H1 (cell line): Measurements from ENCODE around the gene EPN2. TPM values are rescaled to one million over a fixed set of nuclear protein-coding genes. Genes with fewer than 3 reads are reported as not detected.

Experiments used
- CTCF ChIA-PET: fragments of 300-600 bp; sonication (Branson Sonifier 250); formaldehyde crosslinking; loops from one replicate; lab custom pipeline; 2021; ENCODE audit not compliant: partially characterized antibody; lab: Charles Lee
- POLR2A ChIA-PET: fragments of 300-600 bp; sonication (Branson Sonifier 250); formaldehyde crosslinking; loops from one replicate; lab custom pipeline; 2021; ENCODE audit warnings: inconsistent platforms; ENCODE audit not compliant: partially characterized antibody; lab: Charles Lee
- DNase-seq, 2 experiments: peaks; one replicate each; pipeline versions ENCODE4 v3.0.0 to v3.0.0-alpha.2; 2010 to 2022; ENCODE audit warnings: low spot score in 2 of 2, low read depth in 1 of 2, mixed read lengths in 1 of 2
- FAIRE-seq: peaks from 2 replicates; lab custom pipeline; 2011; peaks lifted over from hg19 to GRCh38; lab: Jason Lieb, UNC
- H2AFZ ChIP-seq: 2 replicates; pipeline ENCODE4 v1.8.1; 2012; ENCODE audit warnings: low read length, inconsistent platforms
- H2AK5ac ChIP-seq: 2 replicates; pipeline ENCODE4 v1.6.1; 2013; ENCODE audit warnings: low read depth, low read length
- H2BK120ac ChIP-seq: replicated peaks from 2 replicates; pipeline ENCODE3; 2013; ENCODE audit warnings: low read depth, low read length, inconsistent platforms
- H2BK12ac ChIP-seq: 2 replicates; pipeline ENCODE4 v1.6.1; 2013; ENCODE audit warnings: low read depth, low read length
- H2BK15ac ChIP-seq: 2 replicates; pipeline ENCODE4 v1.6.1; 2013; ENCODE audit warnings: low read length
- H2BK20ac ChIP-seq: 2 replicates; pipeline ENCODE4 v1.6.1; 2013; ENCODE audit warnings: low read length
- H2BK5ac ChIP-seq: 2 replicates; pipeline ENCODE4 v1.6.1; 2013; ENCODE audit warnings: low read depth, low read length
- H3K14ac ChIP-seq: 2 replicates; pipeline ENCODE4 v1.6.1; 2013; ENCODE audit warnings: inconsistent platforms; ENCODE audit not compliant: insufficient read length
- H3K18ac ChIP-seq: 2 replicates; pipeline ENCODE4 v1.6.1; 2013; ENCODE audit warnings: low read length; ENCODE audit errors: extremely low read depth
- H3K23ac ChIP-seq: 2 replicates; pipeline ENCODE4 v1.6.1; 2013; ENCODE audit warnings: inconsistent platforms; ENCODE audit not compliant: insufficient read length
- H3K23me2 ChIP-seq: 2 replicates; pipeline ENCODE4 v1.6.1; 2013; ENCODE audit warnings: low read depth, low read length
- H3K27ac ChIP-seq: 2 replicates; pipeline ENCODE4 v1.6.1; 2011; ENCODE audit warnings: low read depth, low read length, inconsistent platforms
- H3K27me3 ChIP-seq, 4 experiments: replicated peaks in 1 of 4; 1 replicate in 1 of 4; 2 replicates in 3 of 4; pipeline versions ENCODE4 v1.6.1 to v1.8.1; 2011 to 2013; ENCODE audit warnings: low read length in 3 of 4, mild to moderate bottlenecking in 3 of 4, inconsistent platforms in 2 of 4, mixed read lengths in 2 of 4, moderate library complexity in 1 of 4; ENCODE audit not compliant: control insufficient read depth in 3 of 4, insufficient read depth in 3 of 4; ENCODE audit errors: extremely low read depth in 1 of 4
- H3K36me3 ChIP-seq, 4 experiments: 2 replicates each; pipeline versions ENCODE4 v1.6.1 to v1.8.1; 2011 to 2013; ENCODE audit warnings: mild to moderate bottlenecking in 4 of 4, low read length in 3 of 4, moderate library complexity in 2 of 4, control low read depth in 1 of 4, inconsistent platforms in 1 of 4; ENCODE audit not compliant: insufficient read depth in 4 of 4, control insufficient read depth in 2 of 4
- H3K4ac ChIP-seq: replicated peaks from 2 replicates; pipeline ENCODE3; 2013; ENCODE audit warnings: low read length, low read depth, mixed read lengths, inconsistent platforms; ENCODE audit not compliant: insufficient read length
- H3K4me1 ChIP-seq, 4 experiments: replicated peaks in 1 of 4; 1 replicate in 1 of 4; 2 replicates in 3 of 4; pipeline versions ENCODE4 v1.6.1 to v1.8.1; 2011 to 2013; ENCODE audit warnings: low read length in 3 of 4, inconsistent platforms in 2 of 4, mixed read lengths in 1 of 4; ENCODE audit not compliant: insufficient read depth in 4 of 4, control insufficient read depth in 3 of 4
- H3K4me2 ChIP-seq, 2 experiments: 2 replicates each; pipeline versions ENCODE4 v1.6.1 to v1.8.1; 2011 to 2013; ENCODE audit warnings: low read depth in 2 of 2, low read length in 2 of 2, control low read depth in 1 of 2, inconsistent platforms in 1 of 2, mild to moderate bottlenecking in 1 of 2; ENCODE audit not compliant: insufficient read depth in 1 of 2
- H3K4me3 ChIP-seq, 4 experiments: fragments of 200-600, 300-600 bp in 1 of 4; sonication (generic), shearing (Covaris generic), sonication (Bioruptor Twin) in 1 of 4; 2 replicates each; pipeline versions ENCODE4 v1.5.1 to v1.8.1; 2011 to 2016; ENCODE audit warnings: low read length in 4 of 4, low read depth in 3 of 4, control low read depth in 2 of 4, inconsistent platforms in 2 of 4, mild to moderate bottlenecking in 2 of 4, mixed read lengths in 1 of 4, moderate library complexity in 1 of 4; ENCODE audit not compliant: insufficient read depth in 2 of 4; ENCODE audit errors: extremely low read depth in 1 of 4
- H3K56ac ChIP-seq: replicated peaks from 2 replicates; pipeline ENCODE3; 2013; ENCODE audit warnings: low read depth, mild to moderate bottlenecking, mixed read lengths, low read length, inconsistent platforms; ENCODE audit not compliant: insufficient read length
- H3K79me1 ChIP-seq: 2 replicates; pipeline ENCODE4 v1.6.1; 2013; ENCODE audit warnings: low read depth, low read length, control low read depth
- H3K79me2 ChIP-seq, 2 experiments: 2 replicates each; pipeline versions ENCODE4 v1.6.1 to v1.8.1; 2012 to 2013; ENCODE audit warnings: low read length in 2 of 2, mild to moderate bottlenecking in 2 of 2, inconsistent platforms in 1 of 2; ENCODE audit not compliant: insufficient read depth in 2 of 2, control insufficient read depth in 1 of 2
- H3K9ac ChIP-seq, 4 experiments: replicated peaks in 1 of 4; 1 replicate in 1 of 4; 2 replicates in 3 of 4; pipeline versions ENCODE4 v1.6.1 to v1.8.1; 2011 to 2013; ENCODE audit warnings: low read depth in 3 of 4, low read length in 3 of 4, control low read depth in 2 of 4, mild to moderate bottlenecking in 2 of 4, moderate library complexity in 2 of 4, inconsistent platforms in 1 of 4; ENCODE audit errors: extremely low read depth in 1 of 4
- H3K9me3 ChIP-seq, 2 experiments: 2 replicates each; pipeline versions ENCODE4 v1.6.1 to v1.8.1; 2012 to 2013; ENCODE audit warnings: mild to moderate bottlenecking in 2 of 2, moderate library complexity in 2 of 2, control low read depth in 1 of 2, inconsistent platforms in 1 of 2, low read depth in 1 of 2, low read length in 1 of 2, mixed read lengths in 1 of 2; ENCODE audit not compliant: insufficient read depth in 2 of 2
- H4K20me1 ChIP-seq, 2 experiments: replicated peaks in 1 of 2; 2 replicates each; pipeline versions ENCODE3 to v1.8.1; 2011 to 2013; ENCODE audit warnings: inconsistent platforms in 2 of 2, low read length in 2 of 2, mild to moderate bottlenecking in 1 of 2; ENCODE audit not compliant: insufficient read depth in 2 of 2, control insufficient read depth in 1 of 2
- H4K5ac ChIP-seq: 2 replicates; pipeline ENCODE4 v1.6.1; 2013; ENCODE audit warnings: low read length, low read depth, mixed read lengths, inconsistent platforms; ENCODE audit not compliant: insufficient read length
- H4K8ac ChIP-seq: 2 replicates; pipeline ENCODE4 v1.8.0; 2013; ENCODE audit warnings: mild to moderate bottlenecking, moderate library complexity, low read length, inconsistent platforms; ENCODE audit not compliant: insufficient read depth; ENCODE audit errors: extremely low read depth
- H4K91ac ChIP-seq: replicated peaks from 2 replicates; pipeline ENCODE3; 2013; ENCODE audit warnings: low read length, mixed read lengths, inconsistent platforms; ENCODE audit not compliant: insufficient read length
- BACH1 ChIP-seq: IDR thresholded peaks from 2 replicates; pipeline ENCODE4 v1.6.1; 2012; ENCODE audit warnings: low read length, improper control_type of control experiment
- CBX8 ChIP-seq: fragments of 300-800, 300-1000 bp; sonication (generic); IDR thresholded peaks from 2 replicates; pipeline ENCODE4 v1.7.1; 2016; ENCODE audit warnings: low read depth, low read length, borderline replicate concordance
- HDAC2 ChIP-seq, 2 experiments: fragments of 300-600 bp in 1 of 2; sonication (generic) in 1 of 2; IDR thresholded peaks; 2 replicates each; pipeline ENCODE4 v1.6.1; 2011 to 2012; ENCODE audit warnings: low read depth in 2 of 2, low read length in 2 of 2, mild to moderate bottlenecking in 2 of 2, moderate library complexity in 2 of 2, borderline replicate concordance in 1 of 2, inconsistent platforms in 1 of 2
- HDAC6 ChIP-seq: IDR thresholded peaks from one replicate; pipeline ENCODE4 v1.7.1; 2012; ENCODE audit warnings: low read depth, mild to moderate bottlenecking, inconsistent platforms, low read length, moderate library complexity
- MAX ChIP-seq: IDR thresholded peaks from 2 replicates; pipeline ENCODE4 v1.6.1; 2012; ENCODE audit warnings: inconsistent platforms
- NANOG ChIP-seq: IDR thresholded peaks from 2 replicates; pipeline ENCODE4 v1.6.1; 2011; ENCODE audit warnings: low read length, low read depth, mild to moderate bottlenecking, inconsistent platforms; ENCODE audit not compliant: insufficient read depth, poor library complexity, severe bottlenecking
- POLR2A ChIP-seq, 2 experiments: IDR thresholded peaks; 1 replicate in 1 of 2; 2 replicates in 1 of 2; pipeline ENCODE4 v1.6.1; 2011; ENCODE audit warnings: low read depth in 2 of 2, low read length in 2 of 2, mild to moderate bottlenecking in 2 of 2; ENCODE audit errors: control extremely low read depth in 1 of 2
- RXRA ChIP-seq: IDR thresholded peaks from 2 replicates; pipeline ENCODE4 v1.6.1; 2011; ENCODE audit warnings: low read depth, mild to moderate bottlenecking, low read length, moderate library complexity; ENCODE audit not compliant: insufficient read depth
- SAP30 ChIP-seq: fragments of 300-600 bp; sonication (generic); IDR thresholded peaks from 2 replicates; pipeline ENCODE4 v1.7.1; 2012; ENCODE audit warnings: low read length, moderate library complexity, mild to moderate bottlenecking, inconsistent platforms; ENCODE audit not compliant: insufficient read depth, insufficient replicate concordance
- SP1 ChIP-seq: IDR thresholded peaks from 2 replicates; pipeline ENCODE4 v1.6.1; 2011; ENCODE audit warnings: low read depth, low read length
- SUZ12 ChIP-seq: fragments of 200-600 bp; sonication (generic); IDR thresholded peaks from 2 replicates; pipeline ENCODE4 v1.6.1; 2012; ENCODE audit warnings: mild to moderate bottlenecking, inconsistent platforms, low read length, moderate library complexity, mixed read lengths
- WGBS, 2 experiments: shearing (Covaris generic) in 1 of 2; methylation state at CpG; one replicate each; pipeline versions ENCODE4 v1.1.6 to v1.1.7; 2013 to 2015; ENCODE audit warnings: low lambda C conversion rate in 2 of 2, mixed read lengths in 2 of 2, inconsistent platforms in 1 of 2, low coverage in 1 of 2, missing lambda C conversion rate in 1 of 2; ENCODE audit not compliant: insufficient replicate concordance in 2 of 2, insufficient coverage in 1 of 2, insufficient read length in 1 of 2; ENCODE audit errors: extremely low coverage in 1 of 2, missing lambda C conversion rate in 1 of 2; 5-methylcytosine and 5-hydroxymethylcytosine counted together
- polyA plus RNA-seq, 7 experiments: library from polyadenylated mRNA; depleted of rRNA in 3 of 7; stranded (reverse) in 5 of 7; unstranded in 2 of 7; fragments of >200 nt in 5 of 7; fragments of 200-250 nt in 2 of 7; gene quantifications; 1 replicate in 5 of 7; 2 replicates in 1 of 7; 4 replicates in 1 of 7; pipeline versions ENCODE4 v1.2.1 to v1.2.3, GENCODE V29; 2011 to 2013; ENCODE audit warnings: missing spikeins in 2 of 7, mixed read lengths in 2 of 7
- total RNA-seq: library from RNA; stranded (reverse); fragmentation: NEBNext Ultra II Directional; extraction: Animal tissue kit (Norgen Biotek cat#: 25700); gene quantifications from 2 replicates; pipeline ENCODE4 v1.2.1, GENCODE V29; 2021
- TF ChIP-seq, protein P1 (sequence below): IDR thresholded peaks from 2 replicates; pipeline ENCODE4 v1.6.1; 2012; ENCODE audit warnings: low read length, inconsistent platforms

The EPN2 gene
- total and polyA plus RNA-seq, 2 of the 8 experiments (the other 6 are each of a cell fraction or from before 2014, with no cell fraction given): 28.7 to 55.8 TPM

DNA sequence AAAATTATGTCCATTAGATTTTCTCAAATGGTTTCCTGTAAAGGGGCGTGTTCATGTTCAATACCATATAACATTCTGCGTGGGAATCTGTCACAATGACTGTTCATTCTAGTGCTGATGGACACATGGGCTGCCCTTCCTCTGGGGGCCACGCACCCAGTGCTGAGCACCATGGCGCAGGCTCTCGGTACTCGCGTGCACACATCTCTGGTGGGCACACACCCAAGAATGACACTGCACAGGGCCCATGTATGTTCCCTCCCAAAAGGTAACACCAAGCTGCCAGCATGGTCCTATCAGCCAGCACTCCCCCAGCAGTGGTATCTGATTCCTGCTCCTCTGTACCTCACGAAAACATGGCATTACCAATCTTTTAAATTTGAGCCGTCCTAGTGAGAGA, 111.6 kb downstream of the EPN2 start:
- FAIRE-seq (no peak), DNase-seq (no peak)
- Histone ChIP-seq H4K5ac (no peak overlapping the region), H3K4me3 (no peak overlapping the region), H3K23me2 (no peaks in the 10 kb centered on the region), H3K4me1 (peaks cover 0 to 2% (median 0%) of the 10 kb centered on the region in 4 experiments; a peak in 1 of 7 replicates), H2AFZ (no peak overlapping the region), H2BK12ac (no peak overlapping the region), H4K8ac (no peak overlapping the region), H2BK15ac (no peak overlapping the region), H3K79me2 (no peaks in the 10 kb centered on the region), H3K4ac (no peak overlapping the region), H3K23ac (no peak overlapping the region), H3K9ac (no peak overlapping the region), H2BK120ac (no peak overlapping the region), H4K20me1 (peaks cover 0 to 1% of the 10 kb centered on the region in 2 experiments), H3K18ac (no peak overlapping the region; the same call in 1 of the 2 replicates), H2BK5ac (no peak overlapping the region), H3K9me3 (no peaks in the 10 kb centered on the region), H3K79me1 (no peaks in the 10 kb centered on the region), H4K91ac (no peak overlapping the region), H3K36me3 (peaks cover 0 to 5% (median 2%) of the 10 kb centered on the region in 4 experiments; a peak in 2 of 8 replicates), H3K27me3 (no peaks in the 10 kb centered on the region), H3K14ac (no peak overlapping the region), H2BK20ac (no peak overlapping the region), H2AK5ac (no peak overlapping the region), H3K4me2 (no peak overlapping the region), H3K27ac (no peak overlapping the region), H3K56ac (no peak overlapping the region)
- ChIA-PET CTCF (interaction anchor here (0.6 to 0.7 kb wide), 2 partner anchors 66 to 165 kb away, joined by 3 to 5 read pairs; no protein-coding TSS in a partner anchor), POLR2A (interaction anchor here (0.7 to 1.3 kb wide), 2 partner anchors 7 to 108 kb away, joined by 3 read pairs; no protein-coding TSS in a partner anchor)
- 94% methylated on average over 9 of the region's 9 CpGs; no CpG with 5 or more reads in 1 of the 2 experiments for WGBS, 2 experiments
- TF ChIP-seq POLR2A (IDR thresholded peaks at IDR 0.05; ENCODE audit: control extremely low read depth in 1 of 2, low read depth in 2 of 2, low read length in 2 of 2) (no peak), SAP30 (no peak), HDAC2 (IDR thresholded peaks at IDR 0.05; ENCODE audit: borderline replicate concordance in 1 of 2, low read depth in 2 of 2, low read length in 2 of 2) (no peak), RXRA (no peak), SP1 (no peak), CBX8 (no peak), MAX (no peak), HDAC6 (no peak), BACH1 (no peak), SUZ12 (no peak), NANOG (no peak)
- TF ChIP-seq, protein P1, sequence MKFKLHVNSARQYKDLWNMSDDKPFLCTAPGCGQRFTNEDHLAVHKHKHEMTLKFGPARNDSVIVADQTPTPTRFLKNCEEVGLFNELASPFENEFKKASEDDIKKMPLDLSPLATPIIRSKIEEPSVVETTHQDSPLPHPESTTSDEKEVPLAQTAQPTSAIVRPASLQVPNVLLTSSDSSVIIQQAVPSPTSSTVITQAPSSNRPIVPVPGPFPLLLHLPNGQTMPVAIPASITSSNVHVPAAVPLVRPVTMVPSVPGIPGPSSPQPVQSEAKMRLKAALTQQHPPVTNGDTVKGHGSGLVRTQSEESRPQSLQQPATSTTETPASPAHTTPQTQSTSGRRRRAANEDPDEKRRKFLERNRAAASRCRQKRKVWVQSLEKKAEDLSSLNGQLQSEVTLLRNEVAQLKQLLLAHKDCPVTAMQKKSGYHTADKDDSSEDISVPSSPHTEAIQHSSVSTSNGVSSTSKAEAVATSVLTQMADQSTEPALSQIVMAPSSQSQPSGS: no peak
